ENCODE data around the gene OGFOD3. TPM values are rescaled to one million over a fixed set of nuclear protein-coding genes. Genes with fewer than 3 reads are reported as not detected.
"Not testable (repeated sequence)": the region's sequence is repeated elsewhere in the genome, so short reads cannot be mapped to it uniquely, and the experiment has no call there.

The OGFOD3 gene
- polyA plus RNA-seq, 3 donors = 21.6 to 23.7 (median 22.0) TPM

- no peak for DNase-seq (ENCODE audit: low read depth in 3 of 3, low spot score in 2 of 3)
Measured at GRCh38 chr17:82435601-82436583, 17.5 kb upstream of the OGFOD3 start.

- DNase-seq (ENCODE audit: low read depth in 3 of 3, low spot score in 2 of 3) = no peak
Measured at GRCh38 chr17:82435103-82435502, 16.7 kb upstream of the OGFOD3 start.

- no peak for DNase-seq (ENCODE audit: low read depth in 3 of 3, low spot score in 2 of 3)
Measured at GRCh38 chr17:82434216-82434565, 15.8 kb upstream of the OGFOD3 start.

- DNase-seq (ENCODE audit: low read depth in 3 of 3, low spot score in 2 of 3) = no peak
Measured at GRCh38 chr17:82433560-82434215, 15.3 kb upstream of the OGFOD3 start.

GRCh38 chr17:82432017-82432416, 13.6 kb upstream of the OGFOD3 start:
- DNase-seq (ENCODE audit: low read depth in 3 of 3, low spot score in 2 of 3) = no peak

- DNase-seq (ENCODE audit: low read depth in 3 of 3, low spot score in 2 of 3) = no peak
Measured at GRCh38 chr17:82429824-82430223, 11.4 kb upstream of the OGFOD3 start.

- DNase-seq (ENCODE audit: low read depth in 3 of 3, low spot score in 2 of 3) = no peak
Measured at GRCh38 chr17:82428546-82428945, 10.2 kb upstream of the OGFOD3 start.

- no peak for DNase-seq (ENCODE audit: low read depth in 3 of 3, low spot score in 2 of 3)
Measured at GRCh38 chr17:82424863-82425159, 6.4 kb upstream of the OGFOD3 start.

GRCh38 chr17:82424001-82424862, 5.8 kb upstream of the OGFOD3 start:
- DNase-seq (ENCODE audit: low read depth in 3 of 3, low spot score in 2 of 3) = no peak

GRCh38 chr17:82419540-82419939, 1.2 kb upstream of the OGFOD3 start:
- no peak for DNase-seq (ENCODE audit: low read depth in 3 of 3, low spot score in 2 of 3)

GRCh38 chr17:82416771-82417170, 1.6 kb downstream of the OGFOD3 start:
- no peak for DNase-seq (ENCODE audit: low read depth in 3 of 3, low spot score in 2 of 3)

- DNase-seq (ENCODE audit: low read depth in 3 of 3, low spot score in 2 of 3) = no peak
Measured at GRCh38 chr17:82416264-82416663, 2.1 kb downstream of the OGFOD3 start.

- DNase-seq (ENCODE audit: low read depth in 3 of 3, low spot score in 2 of 3) = no peak
Measured at GRCh38 chr17:82415786-82416185, 2.6 kb downstream of the OGFOD3 start.

GRCh38 chr17:82415336-82415735, 3.0 kb downstream of the OGFOD3 start:
- DNase-seq (ENCODE audit: low read depth in 3 of 3, low spot score in 2 of 3) = no peak

- DNase-seq (ENCODE audit: low read depth in 3 of 3, low spot score in 2 of 3) = peak; percentile 58 to 74 (median 67)
Measured at GRCh38 chr17:82414548-82415281, 3.7 kb downstream of the OGFOD3 start.

- DNase-seq (ENCODE audit: low read depth in 3 of 3, low spot score in 2 of 3) = no peak
Measured at GRCh38 chr17:82412535-82413520, 5.6 kb downstream of the OGFOD3 start.

- not testable (repeated sequence) for DNase-seq (ENCODE audit: low read depth in 3 of 3, low spot score in 2 of 3)
Measured at GRCh38 chr17:82412081-82412480, 6.3 kb downstream of the OGFOD3 start.

GRCh38 chr17:82411396-82412053, 6.9 kb downstream of the OGFOD3 start:
- DNase-seq (ENCODE audit: low read depth in 3 of 3, low spot score in 2 of 3) = no peak
